ENCODE data around the gene POU2F2. TPM values are rescaled to one million over a fixed set of nuclear protein-coding genes. Genes with fewer than 3 reads are reported as not detected.

POU2F2 gene
- total RNA-seq, 1 donor from 2014 or later = 0.03 TPM

GRCh38 chr19:42126574-42126973 lies 5.7 kb downstream of the POU2F2 start:
- no peak for DNase-seq (ENCODE audit: low read depth)

DNA sequence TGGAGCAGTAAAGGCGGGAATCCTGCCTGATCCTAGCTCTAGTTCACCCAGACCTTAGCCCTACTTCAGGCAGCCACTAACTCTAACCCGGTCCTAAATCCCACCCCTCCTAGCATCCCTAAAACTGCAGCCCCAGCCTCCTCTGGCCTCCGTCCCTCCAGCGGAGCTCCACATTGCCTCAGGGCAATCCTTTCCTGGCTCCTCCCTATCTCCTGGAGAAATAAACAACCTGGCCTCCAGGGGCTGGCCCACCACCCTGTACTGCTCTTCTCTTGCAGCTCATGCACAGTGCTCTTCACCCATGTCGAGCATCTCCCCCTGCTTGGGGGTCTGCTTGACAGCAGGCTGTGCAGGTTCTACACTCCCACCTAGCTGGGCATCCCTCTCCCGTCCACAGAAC lies 6.7 kb downstream of the POU2F2 start:
- DNase-seq (ENCODE audit: low read depth) = no peak

DNA sequence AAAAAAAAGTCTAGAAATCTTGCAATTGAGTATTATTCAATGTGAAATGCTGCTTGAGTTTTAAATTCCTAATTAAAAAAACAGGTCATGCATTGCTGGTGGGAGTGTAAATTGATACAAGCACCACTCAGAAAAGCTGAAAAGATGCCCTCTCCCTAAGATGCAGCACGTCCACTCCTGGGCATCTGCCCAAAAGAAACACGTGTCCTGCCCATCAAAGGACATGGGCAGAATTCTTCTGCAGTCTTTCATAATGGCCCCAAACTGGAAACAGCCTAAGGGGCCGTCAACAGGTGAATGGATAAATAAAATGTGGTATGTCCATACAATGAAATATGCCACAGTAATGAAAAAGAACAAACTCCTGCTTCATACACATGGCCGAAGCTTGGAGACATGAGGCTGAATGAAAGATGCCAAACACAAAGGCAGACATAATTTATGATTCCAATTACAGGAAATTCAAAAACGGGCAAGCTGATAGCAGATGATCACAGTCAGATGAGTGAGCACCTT lies 7.8 kb downstream of the POU2F2 start:
- DNase-seq (ENCODE audit: low read depth) = no peak

DNA sequence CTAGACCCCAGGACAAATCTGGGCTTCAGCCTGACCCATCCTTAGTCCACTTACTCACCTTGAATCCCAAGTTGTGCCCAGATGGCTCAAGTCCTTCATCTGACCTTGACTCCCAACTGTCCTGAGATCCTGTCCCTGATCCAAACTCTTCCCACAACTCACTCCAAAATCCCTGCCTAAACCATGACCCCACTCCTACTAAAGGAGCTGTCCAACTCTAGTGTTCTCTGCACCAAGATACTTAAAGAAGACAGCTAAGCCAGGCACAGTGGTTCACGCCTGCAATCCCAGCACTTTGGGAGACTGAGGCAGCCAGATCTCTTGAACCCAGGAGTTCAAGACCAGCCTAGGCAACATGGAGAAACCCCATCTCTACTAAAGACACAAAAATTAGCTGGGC lies 8.5 kb downstream of the POU2F2 start:
- no peak for DNase-seq (ENCODE audit: low read depth)

DNA sequence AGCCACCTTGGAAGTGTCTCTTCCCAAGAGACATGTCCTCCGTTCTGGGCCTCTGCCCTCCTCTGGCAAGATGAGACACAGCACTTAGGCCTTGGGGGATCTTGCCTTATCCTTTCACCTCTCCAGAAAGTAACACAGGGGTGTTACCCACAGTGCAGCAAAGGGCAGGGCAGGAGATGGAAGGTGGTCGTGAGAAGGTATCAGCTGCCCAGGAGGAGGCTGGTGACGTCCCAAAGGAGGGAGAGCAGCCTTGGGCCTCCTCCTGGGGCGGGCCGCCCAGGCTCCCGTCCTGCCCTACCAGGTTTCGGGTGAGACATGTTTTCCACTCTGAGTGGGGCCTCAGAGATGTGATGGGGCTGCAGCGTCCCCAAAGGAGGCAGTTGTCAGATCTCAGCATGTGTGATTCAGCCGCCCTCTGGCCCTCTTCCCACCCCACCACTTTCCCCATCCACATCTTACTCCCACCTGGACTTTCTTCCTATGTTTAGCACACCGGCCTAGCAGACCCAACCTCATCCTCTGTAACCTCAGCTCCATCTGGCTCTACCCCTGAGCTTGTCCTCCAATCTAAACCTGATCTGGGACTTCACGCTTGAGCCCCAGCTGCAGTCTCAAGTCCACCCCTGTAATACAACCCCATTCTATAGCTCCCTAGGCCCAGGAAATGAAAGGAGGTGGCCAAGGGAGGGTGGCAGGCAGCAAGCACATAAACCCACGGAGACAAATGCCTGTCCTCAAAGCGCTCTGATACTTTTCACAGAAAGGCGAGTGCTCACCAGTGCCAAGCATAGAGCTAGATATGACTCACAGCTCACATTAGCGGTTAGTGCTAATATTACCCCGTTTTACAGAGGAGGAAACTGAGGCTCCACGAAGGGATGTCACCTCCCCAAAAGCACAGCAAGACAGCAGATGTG lies 9.3 kb downstream of the POU2F2 start:
- DNase-seq (ENCODE audit: low read depth) = no peak

DNA sequence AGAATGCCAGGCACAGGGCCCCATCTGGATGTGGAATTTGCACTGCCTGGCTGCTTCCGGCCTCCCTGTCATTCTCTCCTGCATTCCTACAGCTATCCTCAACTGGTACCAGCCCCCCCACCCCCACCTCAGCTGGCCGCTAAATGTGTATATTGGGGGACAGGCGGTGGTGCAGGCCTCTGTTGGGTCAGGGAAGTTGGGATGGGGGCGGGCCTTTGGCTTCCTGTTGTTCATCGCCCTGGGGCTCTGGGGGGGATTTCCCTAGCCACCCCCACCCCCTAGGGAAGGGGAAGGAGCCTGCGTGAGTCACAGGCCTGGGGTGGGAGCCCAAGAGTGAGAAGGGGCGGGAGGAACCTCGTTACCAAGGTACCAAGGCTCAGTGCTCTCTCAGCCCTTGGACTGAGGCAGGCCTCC lies 10.6 kb downstream of the POU2F2 start:
- DNase-seq (ENCODE audit: low read depth) = no peak

DNA sequence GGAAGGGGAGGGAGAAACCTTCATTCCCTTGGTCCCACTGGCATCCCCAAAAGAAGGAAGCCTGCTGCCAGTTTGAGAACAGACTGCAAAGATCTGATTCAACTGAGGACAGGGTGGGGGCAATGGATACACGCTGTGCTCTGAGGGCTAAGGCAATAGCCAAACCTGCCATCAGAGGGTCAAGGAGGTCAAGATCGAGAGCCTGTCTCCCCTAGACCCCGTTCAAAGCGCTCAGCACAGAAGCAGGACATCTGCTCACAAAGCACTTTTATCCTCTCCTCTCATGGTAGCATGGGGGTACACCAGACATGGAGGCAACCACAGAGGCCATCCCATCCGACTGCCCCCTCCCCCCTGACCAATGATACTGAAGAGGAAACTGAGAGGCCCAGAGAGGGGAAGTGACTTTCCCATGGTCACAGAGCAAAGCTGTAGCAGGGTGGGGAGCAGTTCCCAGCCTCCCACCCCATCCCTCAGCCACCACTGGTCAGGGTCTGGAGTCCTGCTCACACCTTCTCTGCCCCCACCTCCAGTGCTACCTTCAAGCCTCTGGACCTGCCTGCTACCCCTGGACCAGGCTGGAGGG lies 11.1 kb downstream of the POU2F2 start:
- no peak for DNase-seq (ENCODE audit: low read depth)

GRCh38 chr19:42120276-42120980 lies 11.8 kb downstream of the POU2F2 start:
- no peak for DNase-seq (ENCODE audit: low read depth)

- no peak for DNase-seq (ENCODE audit: low read depth)
These were observed 15.2 kb downstream of the POU2F2 start for GRCh38 chr19:42117076-42117475.

DNA sequence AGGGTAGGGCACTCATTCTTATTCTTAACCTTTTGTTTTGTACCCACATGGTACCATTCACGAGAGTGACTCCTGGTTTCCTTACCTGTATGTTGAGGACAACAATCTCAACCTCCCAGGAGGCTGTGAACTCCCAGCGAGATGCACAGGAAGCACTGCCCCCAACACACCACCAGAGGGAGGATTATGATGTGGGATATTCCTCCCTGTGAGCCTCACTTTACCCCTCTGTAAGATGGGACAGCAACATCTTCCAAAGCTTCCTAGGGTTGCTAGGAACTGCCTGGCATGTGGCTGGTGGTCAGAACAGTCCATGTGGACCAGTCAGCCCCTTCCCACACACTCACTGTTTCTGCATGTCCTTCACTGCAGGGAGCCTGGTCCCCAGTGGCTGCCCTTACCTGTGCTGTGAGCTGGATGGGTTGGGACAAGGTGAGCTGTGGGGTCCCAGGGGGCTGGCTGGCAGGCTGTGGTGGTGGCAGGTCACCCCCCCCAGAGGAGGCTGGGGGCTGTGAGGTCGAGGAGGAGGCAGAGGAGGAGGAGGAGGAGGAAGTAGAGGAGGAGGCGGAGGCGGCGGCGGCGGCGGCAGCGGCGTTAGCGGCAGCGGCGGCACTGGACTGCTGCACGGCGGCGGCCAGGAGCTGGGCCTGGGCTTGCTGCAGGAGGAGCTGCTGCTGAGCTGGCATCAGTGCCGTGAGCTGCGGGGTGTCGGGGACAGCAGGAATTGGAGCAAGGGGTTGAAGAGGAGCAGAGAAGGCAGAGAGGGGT lies 15.8 kb downstream of the POU2F2 start:
- DNase-seq (ENCODE audit: low read depth) = no peak

- DNase-seq (ENCODE audit: low read depth) = no peak
These were observed 16.5 kb downstream of the POU2F2 start for GRCh38 chr19:42115705-42116104.

DNA sequence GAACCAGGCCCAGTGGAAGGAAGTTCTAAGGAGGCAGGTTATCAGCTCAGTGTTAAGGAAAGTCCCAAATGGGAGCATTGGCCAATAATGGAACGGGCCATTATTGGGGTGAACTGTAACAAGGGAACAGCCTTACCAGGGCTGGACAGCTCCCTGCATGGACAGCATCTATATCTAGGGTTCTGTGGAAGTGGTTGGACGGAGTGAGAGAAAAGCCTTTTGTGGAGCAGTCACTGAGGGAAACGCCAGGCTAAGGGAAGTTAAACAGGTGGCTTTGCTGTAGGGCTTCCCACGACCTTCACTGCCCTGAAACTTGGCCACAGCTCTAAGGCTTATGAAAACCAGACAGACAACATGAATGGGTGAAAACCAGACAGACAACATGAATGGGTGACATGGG lies 17.0 kb downstream of the POU2F2 start:
- peak; percentile 76 for DNase-seq (ENCODE audit: low read depth)

DNA sequence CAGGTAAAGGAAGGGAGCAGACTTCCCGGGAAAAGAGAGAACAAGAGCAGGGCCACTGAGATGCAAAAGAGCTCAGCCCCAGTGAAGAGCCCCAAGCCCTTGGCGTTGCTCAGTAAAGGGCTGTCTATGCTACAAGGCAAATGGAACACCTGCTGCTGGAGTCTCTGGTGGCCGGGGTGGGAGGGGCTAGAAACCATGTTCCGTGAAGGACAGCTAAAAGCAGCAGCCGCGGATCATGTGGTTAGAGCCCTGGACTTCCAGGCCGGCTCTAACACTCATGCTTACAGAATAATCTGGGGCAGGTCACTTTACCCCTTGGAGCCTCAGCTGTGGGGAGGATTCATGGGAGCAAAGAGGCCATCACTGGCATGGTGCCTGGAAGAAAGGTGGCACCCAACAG lies 17.8 kb downstream of the POU2F2 start:
- peak; percentile 87 for DNase-seq (ENCODE audit: low read depth)

DNA sequence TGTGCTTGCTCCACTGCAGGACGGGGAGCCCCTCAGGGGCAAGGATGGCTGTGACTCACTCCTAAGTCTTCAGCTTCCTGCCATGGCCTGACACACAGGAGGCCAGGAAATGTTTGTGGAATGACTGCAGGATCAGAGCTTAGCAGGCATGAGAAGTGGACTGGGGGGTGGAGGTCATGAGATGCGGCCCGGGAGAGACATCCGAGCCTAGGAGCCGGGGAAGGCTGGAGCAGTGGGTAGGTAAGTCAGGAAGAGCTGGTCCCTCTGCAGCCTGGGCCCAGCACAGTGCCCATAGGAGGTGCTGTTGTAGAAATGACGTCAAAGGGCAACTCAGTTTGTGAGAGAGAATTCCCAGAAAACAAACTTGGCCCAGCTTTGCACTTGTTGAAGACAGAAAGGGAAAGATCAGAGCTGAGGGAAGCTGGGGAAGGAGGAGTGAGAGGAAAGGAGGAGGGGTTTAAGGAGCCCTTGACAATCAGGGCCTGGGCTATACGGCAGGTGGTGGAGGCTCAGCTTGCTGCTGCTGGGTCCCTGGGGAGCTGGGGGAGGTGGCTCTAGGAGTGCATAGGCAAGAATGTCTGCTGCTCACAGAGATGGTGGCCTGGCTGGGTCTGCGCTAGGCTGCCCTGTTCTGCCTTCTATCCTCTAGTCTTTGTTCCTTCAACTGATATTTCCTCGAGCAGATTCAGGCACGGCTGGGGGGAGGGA lies 18.5 kb downstream of the POU2F2 start:
- DNase-seq (ENCODE audit: low read depth) = peak; percentile 67

DNA sequence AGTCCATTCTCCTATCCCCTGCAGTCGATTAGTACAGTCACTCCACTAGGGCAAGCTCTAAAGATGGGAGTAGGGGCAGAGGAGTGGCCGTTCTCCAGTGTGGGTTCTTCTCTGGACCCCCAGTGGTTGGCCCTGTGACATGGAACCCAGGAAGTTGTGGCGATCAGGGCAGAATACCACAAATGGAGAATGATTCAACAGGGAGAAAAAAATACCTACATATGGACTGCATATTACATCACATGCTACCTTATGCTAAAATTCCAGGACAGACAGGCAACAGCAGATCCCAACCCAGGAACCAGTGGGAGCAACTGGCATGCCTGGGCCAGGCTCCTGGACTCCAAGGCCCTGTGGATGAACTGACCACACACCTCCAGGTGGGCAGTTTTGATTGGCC lies 20.4 kb downstream of the POU2F2 start:
- no peak for DNase-seq (ENCODE audit: low read depth)

DNA sequence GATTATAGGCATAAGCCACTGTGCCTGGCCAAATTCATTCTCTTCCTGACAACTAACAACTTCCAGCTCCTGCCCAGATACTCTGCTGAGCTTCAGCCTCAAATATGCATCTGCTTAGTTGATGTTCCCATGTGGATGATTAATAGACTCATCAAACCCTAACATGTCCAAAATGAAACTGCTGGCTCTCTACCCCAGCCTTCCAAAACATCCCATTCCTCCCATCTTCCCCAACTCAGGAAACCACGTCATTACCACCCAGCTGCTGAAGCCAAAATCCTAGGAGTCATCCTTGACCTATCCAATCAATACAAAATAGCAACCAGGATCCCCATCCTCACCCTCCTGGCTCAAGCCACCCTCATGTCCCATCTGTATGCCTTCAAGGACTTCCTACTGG lies 20.9 kb downstream of the POU2F2 start:
- no peak for DNase-seq (ENCODE audit: low read depth)

DNA sequence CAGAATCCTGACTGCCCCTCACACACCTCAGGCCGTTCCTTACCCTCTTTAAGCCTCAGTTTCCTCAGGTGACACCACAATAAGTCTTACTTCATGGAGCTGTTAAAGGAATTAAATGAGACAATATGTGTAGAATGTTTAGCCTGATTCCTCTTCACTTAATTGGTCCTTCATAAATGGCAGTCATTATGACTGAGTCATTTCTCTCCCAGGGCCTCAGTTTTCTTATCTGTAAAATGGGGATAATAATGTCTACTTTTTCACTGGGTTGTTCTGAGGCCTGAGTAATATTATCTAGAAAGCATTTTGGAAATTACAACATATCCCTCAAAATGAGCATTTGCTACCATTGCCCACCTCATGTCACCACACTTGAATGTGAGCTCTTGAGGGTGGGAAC lies 21.6 kb downstream of the POU2F2 start:
- DNase-seq (ENCODE audit: low read depth) = no peak

GRCh38 chr19:42109896-42110295 lies 22.4 kb downstream of the POU2F2 start:
- DNase-seq (ENCODE audit: low read depth) = no peak

DNA sequence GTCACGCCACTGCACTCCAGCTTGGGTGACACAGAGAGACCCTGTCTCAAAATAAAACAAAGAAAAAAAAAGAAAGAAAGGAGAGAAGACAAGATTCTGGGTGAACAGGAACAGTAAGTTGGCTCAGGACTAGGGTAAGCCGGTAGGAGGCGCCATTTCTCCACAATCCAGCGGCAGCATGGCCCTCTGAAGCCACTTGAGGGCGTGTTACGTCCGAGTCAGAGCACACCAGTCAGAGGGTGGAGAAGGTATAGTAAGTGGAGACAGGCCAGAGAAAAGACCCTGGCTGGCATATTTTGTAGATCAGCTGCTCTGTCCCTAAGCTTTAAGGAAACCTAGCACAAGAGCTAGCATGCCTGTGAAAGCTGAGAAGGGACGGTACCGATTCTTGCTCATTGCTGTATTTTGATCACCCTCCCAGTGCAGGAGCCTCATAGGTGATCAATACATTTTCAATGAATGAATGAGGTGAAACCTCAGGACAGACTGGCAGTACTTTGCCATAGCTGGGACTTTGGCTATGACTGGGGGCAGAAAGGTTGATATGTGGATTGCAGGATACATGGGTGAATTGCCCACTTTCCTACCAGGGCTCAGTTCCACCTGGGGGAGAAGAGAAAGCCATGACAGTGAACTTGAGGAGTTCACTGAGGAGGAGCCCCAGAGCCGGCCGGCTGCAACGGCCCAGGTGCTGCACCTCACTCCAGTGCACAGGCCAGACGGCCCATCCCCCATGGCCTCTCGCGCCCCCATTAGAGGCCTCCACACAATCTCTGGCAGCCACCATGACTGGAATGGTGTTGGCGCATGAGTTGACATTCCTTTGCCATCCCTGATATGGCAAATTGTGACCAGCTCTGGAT lies 23.5 kb downstream of the POU2F2 start:
- DNase-seq (ENCODE audit: low read depth) = peak; percentile 82

GRCh38 chr19:42105368-42105767 lies 26.9 kb downstream of the POU2F2 start:
- no peak for DNase-seq (ENCODE audit: low read depth)

All from myocyte (in vitro differentiated cells).